ENCODE data around the gene RBFA. TPM values are rescaled to one million over a fixed set of nuclear protein-coding genes. Genes with fewer than 3 reads are reported as not detected.
"Not testable (repeated sequence)": the region's sequence is repeated elsewhere in the genome, so short reads cannot be mapped to it uniquely, and the experiment has no call there.

The RBFA gene
- total RNA-seq, 1 donor from 2014 or later: 33.0 TPM

DNA sequence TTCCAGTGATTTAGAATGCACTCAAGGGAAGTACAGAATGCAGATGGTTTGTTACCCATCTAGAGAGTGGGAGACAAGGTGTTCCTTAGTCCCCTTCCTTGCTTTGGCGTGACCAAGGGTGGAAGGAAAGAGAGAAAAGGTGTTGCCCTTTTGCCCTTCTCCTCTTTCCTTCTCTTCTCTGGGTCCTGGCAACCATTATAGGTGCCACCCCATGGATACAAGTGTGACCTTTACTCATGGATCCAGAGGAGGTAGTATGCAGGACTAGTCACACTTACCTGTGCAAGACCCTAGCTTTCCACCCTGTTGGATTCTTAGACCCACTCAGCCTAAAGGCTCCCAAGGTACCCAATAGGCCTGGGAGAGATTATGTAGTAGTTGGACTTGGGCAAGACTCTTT is 11.6 kb upstream of the RBFA start:
- DNase-seq (ENCODE audit: low read depth): no peak
- TF ChIP-seq, protein P1, sequence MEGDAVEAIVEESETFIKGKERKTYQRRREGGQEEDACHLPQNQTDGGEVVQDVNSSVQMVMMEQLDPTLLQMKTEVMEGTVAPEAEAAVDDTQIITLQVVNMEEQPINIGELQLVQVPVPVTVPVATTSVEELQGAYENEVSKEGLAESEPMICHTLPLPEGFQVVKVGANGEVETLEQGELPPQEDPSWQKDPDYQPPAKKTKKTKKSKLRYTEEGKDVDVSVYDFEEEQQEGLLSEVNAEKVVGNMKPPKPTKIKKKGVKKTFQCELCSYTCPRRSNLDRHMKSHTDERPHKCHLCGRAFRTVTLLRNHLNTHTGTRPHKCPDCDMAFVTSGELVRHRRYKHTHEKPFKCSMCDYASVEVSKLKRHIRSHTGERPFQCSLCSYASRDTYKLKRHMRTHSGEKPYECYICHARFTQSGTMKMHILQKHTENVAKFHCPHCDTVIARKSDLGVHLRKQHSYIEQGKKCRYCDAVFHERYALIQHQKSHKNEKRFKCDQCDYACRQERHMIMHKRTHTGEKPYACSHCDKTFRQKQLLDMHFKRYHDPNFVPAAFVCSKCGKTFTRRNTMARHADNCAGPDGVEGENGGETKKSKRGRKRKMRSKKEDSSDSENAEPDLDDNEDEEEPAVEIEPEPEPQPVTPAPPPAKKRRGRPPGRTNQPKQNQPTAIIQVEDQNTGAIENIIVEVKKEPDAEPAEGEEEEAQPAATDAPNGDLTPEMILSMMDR (IDR thresholded peaks at IDR 0.05; ENCODE audit: insufficient read depth, low read length, poor library complexity, severe bottlenecking): no peak
- Histone ChIP-seq H3K4me3 (ENCODE audit: low read depth, low read length) (no peak overlapping the region), H3K36me3 (ENCODE audit: control insufficient read depth, insufficient read depth, low read length) (no peaks in the 10 kb centered on the region), H3K27me3 (ENCODE audit: control insufficient read depth, insufficient read depth, low read length) (no peaks in the 10 kb centered on the region)

DNA sequence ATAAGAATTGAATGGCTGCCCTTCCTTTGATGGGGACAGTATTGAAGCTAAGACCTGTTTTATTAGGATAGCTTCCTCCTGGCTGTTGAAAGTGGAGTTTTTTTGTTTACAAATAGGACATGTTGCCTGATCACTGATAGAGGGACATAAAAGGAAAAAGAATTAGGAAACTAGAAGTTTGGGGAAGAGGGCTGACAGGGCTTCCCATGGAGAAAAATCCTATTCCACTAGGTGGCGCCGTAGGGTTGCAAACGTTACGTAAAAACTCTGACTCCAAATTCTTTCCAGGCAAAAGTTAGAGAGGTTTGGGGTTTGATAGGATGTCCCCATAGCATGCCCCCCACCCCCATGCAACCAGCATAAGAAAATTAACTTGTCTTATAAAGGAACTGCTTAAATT is 11.1 kb upstream of the RBFA start:
- no peaks in the 10 kb centered on the region for H3K36me3 ChIP-seq (ENCODE audit: control insufficient read depth, insufficient read depth, low read length)
- H3K27me3 ChIP-seq (ENCODE audit: control insufficient read depth, insufficient read depth, low read length): no peaks in the 10 kb centered on the region
- TF ChIP-seq, protein P1 (IDR thresholded peaks at IDR 0.05; ENCODE audit: insufficient read depth, low read length, poor library complexity, severe bottlenecking): peak; percentile 18
- no peak for DNase-seq (ENCODE audit: low read depth)
- no peak overlapping the region for H3K4me3 ChIP-seq (ENCODE audit: low read depth, low read length)

DNA sequence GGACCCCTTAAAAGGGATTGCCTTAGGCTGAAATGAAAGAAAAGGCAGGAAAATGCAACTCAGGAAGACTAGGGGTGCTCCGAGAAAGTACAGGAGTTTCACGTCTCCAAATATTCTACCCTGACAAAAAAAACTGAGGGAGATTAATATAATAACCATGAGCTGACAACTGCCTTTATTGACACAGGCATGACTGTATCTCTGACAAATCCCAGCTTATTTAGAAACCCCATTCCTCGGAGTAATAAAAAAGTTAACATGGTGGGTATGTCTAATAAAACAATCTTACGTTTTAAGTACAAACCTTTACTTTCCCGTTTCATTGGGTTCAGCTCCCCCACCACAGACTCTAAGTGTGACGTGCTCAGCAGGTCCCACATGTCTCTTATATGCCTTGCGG is 7.9 kb upstream of the RBFA start:
- TF ChIP-seq, protein P1 (IDR thresholded peaks at IDR 0.05; ENCODE audit: insufficient read depth, low read length, poor library complexity, severe bottlenecking): no peak
- no peak for DNase-seq (ENCODE audit: low read depth)
- H3K36me3 ChIP-seq (ENCODE audit: control insufficient read depth, insufficient read depth, low read length): no peaks in the 10 kb centered on the region
- no peak overlapping the region for H3K4me3 ChIP-seq (ENCODE audit: low read depth, low read length)
- H3K27me3 ChIP-seq (ENCODE audit: control insufficient read depth, insufficient read depth, low read length): no peaks in the 10 kb centered on the region

DNA sequence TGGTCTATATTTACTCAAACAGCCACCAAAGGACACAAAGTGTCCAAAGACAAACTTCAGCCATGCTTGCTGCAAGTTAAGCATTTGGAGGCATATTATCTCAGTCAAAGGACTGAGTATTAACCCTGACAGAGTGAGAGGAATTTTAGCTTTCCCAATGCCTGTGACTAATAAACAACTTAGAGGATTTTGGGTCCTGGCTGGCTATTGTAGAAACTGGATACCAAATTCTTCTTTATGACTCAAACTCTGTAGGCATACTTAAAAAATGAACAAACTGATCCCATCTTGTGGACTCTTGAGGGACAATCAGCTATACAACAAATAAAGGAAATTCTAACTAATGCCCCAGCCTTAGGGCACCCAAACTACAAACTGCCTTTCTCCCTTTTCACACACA is 6.5 kb upstream of the RBFA start:
- DNase-seq (ENCODE audit: low read depth); H3K27me3 ChIP-seq (ENCODE audit: control insufficient read depth, insufficient read depth, low read length); H3K4me3 ChIP-seq (ENCODE audit: low read depth, low read length); H3K36me3 ChIP-seq (ENCODE audit: control insufficient read depth, insufficient read depth, low read length): not testable (repeated sequence)

DNA sequence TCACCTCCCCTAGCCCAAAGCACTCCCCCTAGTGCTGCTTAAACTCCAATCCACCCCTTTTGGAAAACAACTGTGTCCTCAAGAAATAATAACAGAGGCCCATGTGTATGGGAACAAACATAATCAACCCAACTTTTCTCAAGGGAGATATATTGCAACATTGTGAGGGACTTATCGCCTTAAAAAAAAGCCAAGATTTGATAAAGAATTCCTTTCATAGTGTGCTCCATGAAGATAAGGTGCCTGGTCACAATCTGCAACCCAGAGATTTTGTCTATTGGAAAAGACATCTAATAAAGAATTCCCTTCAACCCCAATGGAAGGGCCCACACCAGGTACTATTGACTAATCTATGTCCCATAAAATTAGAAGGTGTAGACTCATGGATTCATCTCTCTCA is 4.5 kb upstream of the RBFA start:
- H3K4me3 ChIP-seq (ENCODE audit: low read depth, low read length): no peak overlapping the region
- no peaks in the 10 kb centered on the region for H3K27me3 ChIP-seq (ENCODE audit: control insufficient read depth, insufficient read depth, low read length)
- DNase-seq (ENCODE audit: low read depth): no peak
- H3K36me3 ChIP-seq (ENCODE audit: control insufficient read depth, insufficient read depth, low read length): no peaks in the 10 kb centered on the region
- TF ChIP-seq, protein P1 (IDR thresholded peaks at IDR 0.05; ENCODE audit: insufficient read depth, low read length, poor library complexity, severe bottlenecking): no peak

DNA sequence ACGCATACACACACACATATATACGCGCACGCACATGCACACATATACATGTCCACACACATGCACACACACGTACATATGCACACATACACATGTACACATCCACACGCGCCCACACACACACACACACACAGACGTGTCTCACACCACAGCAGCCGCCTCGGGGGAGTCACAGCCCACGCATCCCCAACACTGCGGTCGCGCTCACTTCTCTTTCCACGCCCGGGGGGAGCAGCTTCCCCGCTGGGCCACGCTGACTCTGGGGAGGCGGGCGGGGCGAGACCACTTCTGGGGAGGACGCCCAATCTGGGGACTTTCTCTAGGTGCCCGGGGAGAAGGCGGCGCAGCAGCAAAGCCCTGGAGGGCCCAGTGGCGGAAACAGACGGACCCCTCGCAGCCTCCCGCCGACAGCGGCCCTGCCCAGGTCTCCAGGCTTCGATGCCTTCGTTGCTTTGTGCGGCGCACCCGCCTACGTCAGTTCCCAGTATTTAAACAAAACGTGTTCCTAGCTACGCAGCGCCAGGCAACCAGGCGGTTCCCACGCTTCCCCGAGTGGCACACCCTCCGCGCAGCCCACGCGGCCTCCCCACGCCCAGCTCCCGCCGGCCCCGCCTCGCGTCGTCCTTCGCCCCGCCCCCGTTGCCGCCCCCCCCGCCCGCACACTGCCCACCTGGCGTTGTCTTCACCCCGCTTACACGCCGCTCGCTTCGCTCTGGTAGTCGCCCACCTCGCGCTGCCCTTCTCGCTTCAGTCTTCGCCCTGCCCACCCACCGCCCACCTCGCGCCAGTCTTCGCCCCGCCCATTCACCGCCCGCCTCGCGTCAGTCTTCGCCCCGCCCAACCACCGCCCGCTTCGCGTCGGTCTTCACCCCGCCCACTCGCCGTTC is 810 bp upstream of the RBFA start:
- H3K4me3 ChIP-seq (ENCODE audit: low read depth, low read length): peak overlapping the region; percentile 52
- DNase-seq (ENCODE audit: low read depth): no peak
- peaks cover 1% of the 10 kb centered on the region for H3K36me3 ChIP-seq (ENCODE audit: control insufficient read depth, insufficient read depth, low read length)
- TF ChIP-seq, protein P1 (IDR thresholded peaks at IDR 0.05; ENCODE audit: insufficient read depth, low read length, poor library complexity, severe bottlenecking): no peak
- no peaks in the 10 kb centered on the region for H3K27me3 ChIP-seq (ENCODE audit: control insufficient read depth, insufficient read depth, low read length)
